GM23338 (cell line): Measurements from ENCODE around the gene GNPDA1. TPM values are rescaled to one million over a fixed set of nuclear protein-coding genes. Genes with fewer than 3 reads are reported as not detected.
A peak's percentile ranks its signal among the peaks of the same experiment; 100 is the strongest.

ENCODE experiments used
- ATAC-seq: fragments of 200-7000 bp; cut with Tn5 transposase; 3 replicates; pipeline ENCODE4 v1.9.1; 2020
- DNase-seq: peaks from one replicate; pipeline ENCODE4 v3.0.0-alpha.2; 2015; ENCODE audit warnings: low spot score
- H2AFZ ChIP-seq: fragments of 200-600 bp; sonication (generic); 2 replicates; pipeline ENCODE4 v1.8.0; 2016; ENCODE audit warnings: antibody characterized with exemption, mild to moderate bottlenecking, moderate library complexity
- H3F3A ChIP-seq: fragments of 200-600 bp; sonication (generic); replicated peaks from 2 replicates; pipeline ENCODE4 v1.8.0; 2017; ENCODE audit warnings: antibody characterized with exemption, mixed run types, low read depth
- H3K27ac ChIP-seq: fragments of 200-600 bp; sonication (generic); 2 replicates; pipeline ENCODE4 v1.6.1; 2016; ENCODE audit warnings: low read depth
- H3K27me3 ChIP-seq: fragments of 200-600 bp; sonication (generic); 2 replicates; pipeline ENCODE4 v1.8.0; 2016; ENCODE audit warnings: mild to moderate bottlenecking, mixed run types, moderate library complexity; ENCODE audit not compliant: insufficient read depth
- H3K36me3 ChIP-seq: fragments of 200-600 bp; sonication (generic); 2 replicates; pipeline ENCODE4 v1.8.0; 2016; ENCODE audit warnings: mild to moderate bottlenecking; ENCODE audit not compliant: insufficient read depth
- H3K4me1 ChIP-seq: fragments of 200-600 bp; sonication (generic); 2 replicates; pipeline ENCODE4 v1.8.0; 2016; ENCODE audit warnings: mild to moderate bottlenecking, moderate library complexity; ENCODE audit not compliant: insufficient read depth
- H3K4me2 ChIP-seq: fragments of 200-600 bp; sonication (generic); 2 replicates; pipeline ENCODE4 v1.7.1; 2017; ENCODE audit warnings: mixed run types
- H3K4me3 ChIP-seq: fragments of 200-600 bp; sonication (generic); 2 replicates; pipeline ENCODE4 v1.6.1; 2016; ENCODE audit warnings: mixed run types
- H3K79me2 ChIP-seq: fragments of 200-600 bp; sonication (generic); replicated peaks from 2 replicates; pipeline ENCODE4 v1.8.0; 2017; ENCODE audit warnings: mild to moderate bottlenecking; ENCODE audit not compliant: insufficient read depth
- H3K9me2 ChIP-seq: fragments of 200-600 bp; sonication (generic); 2 replicates; pipeline ENCODE4 v1.8.0; 2017; ENCODE audit not compliant: insufficient read depth
- H4K20me1 ChIP-seq: fragments of 200-600 bp; sonication (generic); replicated peaks from 2 replicates; pipeline ENCODE4 v1.8.0; 2017; ENCODE audit warnings: mild to moderate bottlenecking; ENCODE audit not compliant: insufficient read depth
- H3K27ac Mint-ChIP-seq: 2 replicates; pipeline ENCODE4 v1.8.0; 2020; ENCODE audit warnings: inconsistent platforms, mild to moderate bottlenecking, moderate library complexity, mixed read lengths
- H3K27me3 Mint-ChIP-seq: 3 replicates; pipeline ENCODE4 v1.8.0; 2022; ENCODE audit warnings: low read depth, mild to moderate bottlenecking, moderate library complexity, mixed read lengths, inconsistent platforms; ENCODE audit not compliant: insufficient read depth, poor library complexity
- H3K36me3 Mint-ChIP-seq: 3 replicates; pipeline ENCODE4 v1.8.0; 2021; ENCODE audit warnings: low read depth, mild to moderate bottlenecking, inconsistent platforms, moderate library complexity, mixed read lengths
- H3K4me1 Mint-ChIP-seq: 3 replicates; pipeline ENCODE4 v1.8.0; 2020; ENCODE audit warnings: mild to moderate bottlenecking, inconsistent platforms, mixed read lengths
- H3K4me3 Mint-ChIP-seq: 3 replicates; pipeline ENCODE4 v1.8.0; 2021; ENCODE audit warnings: moderate library complexity, mild to moderate bottlenecking, inconsistent platforms, mixed read lengths
- H3K9me3 Mint-ChIP-seq: 3 replicates; pipeline ENCODE4 v1.8.0; 2020; ENCODE audit warnings: moderate library complexity, mild to moderate bottlenecking, inconsistent platforms, mixed read lengths
- CREB1 ChIP-seq: fragments of 250-450 bp; sonication (Bioruptor Pico); IDR thresholded peaks from 2 replicates; pipeline ENCODE4 v1.5.0; 2020; ENCODE audit warnings: low read depth, mild to moderate bottlenecking, moderate library complexity
- ETS1 ChIP-seq: IDR thresholded peaks from 2 replicates; pipeline ENCODE4 v1.6.1; 2016; ENCODE audit warnings: antibody characterized with exemption
- EZH2 ChIP-seq: fragments of 200-600 bp; sonication (generic); IDR thresholded peaks from one replicate; pipeline ENCODE4 v1.8.0; 2017; ENCODE audit warnings: antibody characterized with exemption, mild to moderate bottlenecking, low read depth; ENCODE audit not compliant: unreplicated experiment
- EZH2phosphoT487 ChIP-seq: fragments of 200-600 bp; sonication (generic); IDR thresholded peaks from one replicate; pipeline ENCODE4 v1.8.1; 2018; ENCODE audit warnings: antibody characterized with exemption; ENCODE audit not compliant: unreplicated experiment
- JUNB ChIP-seq: IDR thresholded peaks from one replicate; pipeline ENCODE4 v1.6.1; 2016; ENCODE audit warnings: antibody characterized with exemption; ENCODE audit not compliant: unreplicated experiment
- POLR2AphosphoS5 ChIP-seq: IDR thresholded peaks from 2 replicates; pipeline ENCODE4 v1.6.1; 2016; ENCODE audit warnings: antibody characterized with exemption, low read depth
- STAT1 ChIP-seq: IDR thresholded peaks from one replicate; pipeline ENCODE4 v1.6.1; 2016; ENCODE audit warnings: antibody characterized with exemption; ENCODE audit not compliant: unreplicated experiment
- ZNF114 ChIP-seq: fragments of 250-450 bp; sonication (Bioruptor Pico); IDR thresholded peaks from 2 replicates; pipeline ENCODE4 v1.5.0; 2020; ENCODE audit warnings: mild to moderate bottlenecking, moderate library complexity
- polyA plus RNA-seq: library from polyadenylated mRNA; unstranded; fragments of >200 nt; fragmentation: Nextera tagmentation; extraction: Ambion mirVana; gene quantifications from 2 replicates; pipeline ENCODE4 v1.2.1, GENCODE V29; 2016
- total RNA-seq: library from RNA; depleted of rRNA; stranded (reverse); fragments of >200 nt; shearing (Covaris generic); gene quantifications from 2 replicates; pipeline ENCODE4 v1.2.3, GENCODE V29; 2014
- TF ChIP-seq, protein P1 (sequence below), 2 experiments: fragments of 200-600 bp in 1 of 2; sonication (generic) in 1 of 2; conservative IDR thresholded peaks; 2 replicates each; pipeline versions ENCODE4 v1.5.1 to v1.6.1; 2016 to 2017; ENCODE audit warnings: antibody characterized with exemption in 2 of 2, low read depth in 2 of 2, mild to moderate bottlenecking in 2 of 2, moderate library complexity in 1 of 2
- TF ChIP-seq, protein P2 (sequence below): fragments of 250-450 bp; sonication (Bioruptor Pico); IDR thresholded peaks from 2 replicates; pipeline ENCODE4 v1.5.0; 2020; ENCODE audit warnings: mild to moderate bottlenecking, moderate library complexity
- TF ChIP-seq, protein P3 (sequence below): IDR thresholded peaks from one replicate; pipeline ENCODE4 v1.6.1; 2018; ENCODE audit warnings: antibody characterized with exemption; ENCODE audit not compliant: unreplicated experiment

The GNPDA1 gene
- total and polyA plus RNA-seq, 2 experiments from 2014 or later, result 47.6 to 117 TPM

DNA sequence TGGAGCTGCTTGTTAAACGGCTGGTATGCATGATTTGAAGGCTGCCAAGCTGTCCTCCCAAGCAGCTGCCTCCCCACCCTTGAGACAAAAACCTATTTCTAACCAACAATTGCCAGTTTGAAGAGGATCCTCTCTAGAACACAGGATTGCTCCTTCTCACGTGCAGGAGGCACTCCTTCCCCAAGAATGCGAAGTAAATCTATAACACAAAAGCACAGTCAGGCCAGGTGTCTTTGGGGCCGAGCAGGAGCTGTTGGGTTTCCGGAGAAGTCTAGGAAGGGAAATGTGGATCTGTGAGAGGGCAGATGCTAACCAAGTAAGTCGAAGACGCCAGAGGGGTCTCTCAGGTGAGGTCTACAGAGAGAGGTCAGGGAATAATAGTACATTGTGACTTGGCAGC, 35.4 kb upstream of the GNPDA1 start (continued):
- no peak for TF ChIP-seq ETS1
- no peak for TF ChIP-seq EZH2phosphoT487
- no peak for TF ChIP-seq JUNB
- TF ChIP-seq, protein P1, sequence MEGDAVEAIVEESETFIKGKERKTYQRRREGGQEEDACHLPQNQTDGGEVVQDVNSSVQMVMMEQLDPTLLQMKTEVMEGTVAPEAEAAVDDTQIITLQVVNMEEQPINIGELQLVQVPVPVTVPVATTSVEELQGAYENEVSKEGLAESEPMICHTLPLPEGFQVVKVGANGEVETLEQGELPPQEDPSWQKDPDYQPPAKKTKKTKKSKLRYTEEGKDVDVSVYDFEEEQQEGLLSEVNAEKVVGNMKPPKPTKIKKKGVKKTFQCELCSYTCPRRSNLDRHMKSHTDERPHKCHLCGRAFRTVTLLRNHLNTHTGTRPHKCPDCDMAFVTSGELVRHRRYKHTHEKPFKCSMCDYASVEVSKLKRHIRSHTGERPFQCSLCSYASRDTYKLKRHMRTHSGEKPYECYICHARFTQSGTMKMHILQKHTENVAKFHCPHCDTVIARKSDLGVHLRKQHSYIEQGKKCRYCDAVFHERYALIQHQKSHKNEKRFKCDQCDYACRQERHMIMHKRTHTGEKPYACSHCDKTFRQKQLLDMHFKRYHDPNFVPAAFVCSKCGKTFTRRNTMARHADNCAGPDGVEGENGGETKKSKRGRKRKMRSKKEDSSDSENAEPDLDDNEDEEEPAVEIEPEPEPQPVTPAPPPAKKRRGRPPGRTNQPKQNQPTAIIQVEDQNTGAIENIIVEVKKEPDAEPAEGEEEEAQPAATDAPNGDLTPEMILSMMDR (conservative IDR thresholded peaks at IDR 0.05; ENCODE audit: low read depth in 2 of 2), result peak; percentile 37 to 76

- 0 out of 2 replicates have a peak, but pooled peaks cover 3% of the 10 kb centered on the region for H3K4me1 ChIP-seq
- ATAC-seq (no peak), DNase-seq (no peak)
- no peaks in the 10 kb centered on the region for H3K9me2 ChIP-seq
- no peak overlapping the region for H3K27ac Mint-ChIP-seq
- H3K4me2 ChIP-seq, result no peak overlapping the region
- H3K9me3 Mint-ChIP-seq, result peaks cover 4% of the 10 kb centered on the region; the same call in 1 of the 3 replicates
- no peak for TF ChIP-seq CREB1 (CRISPR knock-in tag)
- TF ChIP-seq, protein P2, sequence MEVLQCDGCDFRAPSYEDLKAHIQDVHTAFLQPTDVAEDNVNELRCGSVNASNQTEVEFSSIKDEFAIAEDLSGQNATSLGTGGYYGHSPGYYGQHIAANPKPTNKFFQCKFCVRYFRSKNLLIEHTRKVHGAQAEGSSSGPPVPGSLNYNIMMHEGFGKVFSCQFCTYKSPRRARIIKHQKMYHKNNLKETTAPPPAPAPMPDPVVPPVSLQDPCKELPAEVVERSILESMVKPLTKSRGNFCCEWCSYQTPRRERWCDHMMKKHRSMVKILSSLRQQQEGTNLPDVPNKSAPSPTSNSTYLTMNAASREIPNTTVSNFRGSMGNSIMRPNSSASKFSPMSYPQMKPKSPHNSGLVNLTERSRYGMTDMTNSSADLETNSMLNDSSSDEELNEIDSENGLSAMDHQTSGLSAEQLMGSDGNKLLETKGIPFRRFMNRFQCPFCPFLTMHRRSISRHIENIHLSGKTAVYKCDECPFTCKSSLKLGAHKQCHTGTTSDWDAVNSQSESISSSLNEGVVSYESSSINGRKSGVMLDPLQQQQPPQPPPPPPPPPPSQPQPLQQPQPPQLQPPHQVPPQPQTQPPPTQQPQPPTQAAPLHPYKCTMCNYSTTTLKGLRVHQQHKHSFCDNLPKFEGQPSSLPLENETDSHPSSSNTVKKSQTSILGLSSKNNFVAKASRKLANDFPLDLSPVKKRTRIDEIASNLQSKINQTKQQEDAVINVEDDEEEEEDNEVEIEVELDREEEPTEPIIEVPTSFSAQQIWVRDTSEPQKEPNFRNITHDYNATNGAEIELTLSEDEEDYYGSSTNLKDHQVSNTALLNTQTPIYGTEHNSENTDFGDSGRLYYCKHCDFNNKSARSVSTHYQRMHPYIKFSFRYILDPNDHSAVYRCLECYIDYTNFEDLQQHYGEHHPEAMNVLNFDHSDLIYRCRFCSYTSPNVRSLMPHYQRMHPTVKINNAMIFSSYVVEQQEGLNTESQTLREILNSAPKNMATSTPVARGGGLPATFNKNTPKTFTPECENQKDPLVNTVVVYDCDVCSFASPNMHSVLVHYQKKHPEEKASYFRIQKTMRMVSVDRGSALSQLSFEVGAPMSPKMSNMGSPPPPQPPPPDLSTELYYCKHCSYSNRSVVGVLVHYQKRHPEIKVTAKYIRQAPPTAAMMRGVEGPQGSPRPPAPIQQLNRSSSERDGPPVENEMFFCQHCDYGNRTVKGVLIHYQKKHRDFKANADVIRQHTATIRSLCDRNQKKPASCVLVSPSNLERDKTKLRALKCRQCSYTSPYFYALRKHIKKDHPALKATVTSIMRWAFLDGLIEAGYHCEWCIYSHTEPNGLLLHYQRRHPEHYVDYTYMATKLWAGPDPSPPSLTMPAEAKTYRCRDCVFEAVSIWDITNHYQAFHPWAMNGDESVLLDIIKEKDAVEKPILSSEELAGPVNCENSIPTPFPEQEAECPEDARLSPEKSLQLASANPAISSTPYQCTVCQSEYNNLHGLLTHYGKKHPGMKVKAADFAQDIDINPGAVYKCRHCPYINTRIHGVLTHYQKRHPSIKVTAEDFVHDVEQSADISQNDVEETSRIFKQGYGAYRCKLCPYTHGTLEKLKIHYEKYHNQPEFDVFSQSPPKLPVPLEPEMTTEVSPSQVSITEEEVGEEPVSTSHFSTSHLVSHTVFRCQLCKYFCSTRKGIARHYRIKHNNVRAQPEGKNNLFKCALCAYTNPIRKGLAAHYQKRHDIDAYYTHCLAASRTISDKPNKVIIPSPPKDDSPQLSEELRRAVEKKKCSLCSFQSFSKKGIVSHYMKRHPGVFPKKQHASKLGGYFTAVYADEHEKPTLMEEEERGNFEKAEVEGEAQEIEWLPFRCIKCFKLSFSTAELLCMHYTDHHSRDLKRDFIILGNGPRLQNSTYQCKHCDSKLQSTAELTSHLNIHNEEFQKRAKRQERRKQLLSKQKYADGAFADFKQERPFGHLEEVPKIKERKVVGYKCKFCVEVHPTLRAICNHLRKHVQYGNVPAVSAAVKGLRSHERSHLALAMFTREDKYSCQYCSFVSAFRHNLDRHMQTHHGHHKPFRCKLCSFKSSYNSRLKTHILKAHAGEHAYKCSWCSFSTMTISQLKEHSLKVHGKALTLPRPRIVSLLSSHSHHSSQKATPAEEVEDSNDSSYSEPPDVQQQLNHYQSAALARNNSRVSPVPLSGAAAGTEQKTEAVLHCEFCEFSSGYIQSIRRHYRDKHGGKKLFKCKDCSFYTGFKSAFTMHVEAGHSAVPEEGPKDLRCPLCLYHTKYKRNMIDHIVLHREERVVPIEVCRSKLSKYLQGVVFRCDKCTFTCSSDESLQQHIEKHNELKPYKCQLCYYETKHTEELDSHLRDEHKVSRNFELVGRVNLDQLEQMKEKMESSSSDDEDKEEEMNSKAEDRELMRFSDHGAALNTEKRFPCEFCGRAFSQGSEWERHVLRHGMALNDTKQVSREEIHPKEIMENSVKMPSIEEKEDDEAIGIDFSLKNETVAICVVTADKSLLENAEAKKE (CRISPR knock-in tag), result no peak
- TF ChIP-seq EZH2, result no peak
- TF ChIP-seq ZNF114, result no peak
- no peak for TF ChIP-seq ETS1
- TF ChIP-seq POLR2AphosphoS5, result no peak
- TF ChIP-seq, protein P3, sequence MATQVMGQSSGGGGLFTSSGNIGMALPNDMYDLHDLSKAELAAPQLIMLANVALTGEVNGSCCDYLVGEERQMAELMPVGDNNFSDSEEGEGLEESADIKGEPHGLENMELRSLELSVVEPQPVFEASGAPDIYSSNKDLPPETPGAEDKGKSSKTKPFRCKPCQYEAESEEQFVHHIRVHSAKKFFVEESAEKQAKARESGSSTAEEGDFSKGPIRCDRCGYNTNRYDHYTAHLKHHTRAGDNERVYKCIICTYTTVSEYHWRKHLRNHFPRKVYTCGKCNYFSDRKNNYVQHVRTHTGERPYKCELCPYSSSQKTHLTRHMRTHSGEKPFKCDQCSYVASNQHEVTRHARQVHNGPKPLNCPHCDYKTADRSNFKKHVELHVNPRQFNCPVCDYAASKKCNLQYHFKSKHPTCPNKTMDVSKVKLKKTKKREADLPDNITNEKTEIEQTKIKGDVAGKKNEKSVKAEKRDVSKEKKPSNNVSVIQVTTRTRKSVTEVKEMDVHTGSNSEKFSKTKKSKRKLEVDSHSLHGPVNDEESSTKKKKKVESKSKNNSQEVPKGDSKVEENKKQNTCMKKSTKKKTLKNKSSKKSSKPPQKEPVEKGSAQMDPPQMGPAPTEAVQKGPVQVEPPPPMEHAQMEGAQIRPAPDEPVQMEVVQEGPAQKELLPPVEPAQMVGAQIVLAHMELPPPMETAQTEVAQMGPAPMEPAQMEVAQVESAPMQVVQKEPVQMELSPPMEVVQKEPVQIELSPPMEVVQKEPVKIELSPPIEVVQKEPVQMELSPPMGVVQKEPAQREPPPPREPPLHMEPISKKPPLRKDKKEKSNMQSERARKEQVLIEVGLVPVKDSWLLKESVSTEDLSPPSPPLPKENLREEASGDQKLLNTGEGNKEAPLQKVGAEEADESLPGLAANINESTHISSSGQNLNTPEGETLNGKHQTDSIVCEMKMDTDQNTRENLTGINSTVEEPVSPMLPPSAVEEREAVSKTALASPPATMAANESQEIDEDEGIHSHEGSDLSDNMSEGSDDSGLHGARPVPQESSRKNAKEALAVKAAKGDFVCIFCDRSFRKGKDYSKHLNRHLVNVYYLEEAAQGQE, result no peak
- no peak for TF ChIP-seq JUNB
- no peak for TF ChIP-seq EZH2phosphoT487
- no peak for TF ChIP-seq STAT1
- no peaks in the 10 kb centered on the region for H3K36me3 Mint-ChIP-seq
- peaks cover 5% of the 10 kb centered on the region for H3K27me3 Mint-ChIP-seq
- no peaks in the 10 kb centered on the region for H3K36me3 ChIP-seq
- no peak overlapping the region for H3K4me3 Mint-ChIP-seq
- H3K79me2 ChIP-seq, result no peaks in the 10 kb centered on the region
- no peaks in the 10 kb centered on the region for H3K27me3 ChIP-seq
- no peak overlapping the region for H3K4me3 ChIP-seq
- H4K20me1 ChIP-seq, result no peaks in the 10 kb centered on the region
- H3F3A ChIP-seq, result no peaks in the 10 kb centered on the region
- peaks cover 12% of the 10 kb centered on the region for H3K4me1 Mint-ChIP-seq
- H3K27ac ChIP-seq, result no peak overlapping the region
- peak overlapping the region; percentile 38; the same call in 1 of the 2 replicates for H2AFZ ChIP-seq
Measured at GRCh38 chr5:142046191-142046590, 33.4 kb upstream of the GNPDA1 start.
